Stimulated activated CD4-positive, alpha-beta T cell treated with anti-CD3 and anti-CD28 coated beads, Interleukin-1b, Interleukin-23, amount 100 ng/mL, for 1 hour (primary cell): ENCODE results near the gene CDC42BPB.

Experiments
- DNase-seq, 2 donors: peaks; one replicate each; pipeline ENCODE4 v3.0.0-alpha.2; 2020; ENCODE audit warnings: low read depth in 2 of 2

CDC42BPB gene

GRCh38 chr14:102944448-102945330, 112.7 kb downstream of the CDC42BPB start:
- DNase-seq, result no peak

DNA sequence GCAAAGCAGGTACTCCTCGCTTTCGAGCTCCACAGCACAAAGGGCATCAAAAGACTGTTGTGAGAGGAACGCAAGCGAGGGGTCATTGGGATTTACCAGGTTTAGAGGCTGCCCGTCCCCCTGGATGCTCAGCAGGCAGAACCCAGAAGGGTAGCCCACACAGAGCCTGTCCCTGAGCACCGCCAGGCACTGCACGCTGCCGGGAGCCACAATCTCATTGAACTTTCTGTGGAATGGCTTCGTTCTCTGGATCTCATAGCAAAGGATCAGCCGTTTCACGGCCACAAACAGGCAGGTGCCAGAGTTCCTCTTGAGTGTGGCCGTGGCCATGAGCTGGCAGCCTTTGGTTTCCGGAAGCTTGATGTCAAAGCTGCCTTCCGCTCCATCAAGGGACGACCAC, 113.4 kb downstream of the CDC42BPB start:
- DNase-seq, result no peak

DNA sequence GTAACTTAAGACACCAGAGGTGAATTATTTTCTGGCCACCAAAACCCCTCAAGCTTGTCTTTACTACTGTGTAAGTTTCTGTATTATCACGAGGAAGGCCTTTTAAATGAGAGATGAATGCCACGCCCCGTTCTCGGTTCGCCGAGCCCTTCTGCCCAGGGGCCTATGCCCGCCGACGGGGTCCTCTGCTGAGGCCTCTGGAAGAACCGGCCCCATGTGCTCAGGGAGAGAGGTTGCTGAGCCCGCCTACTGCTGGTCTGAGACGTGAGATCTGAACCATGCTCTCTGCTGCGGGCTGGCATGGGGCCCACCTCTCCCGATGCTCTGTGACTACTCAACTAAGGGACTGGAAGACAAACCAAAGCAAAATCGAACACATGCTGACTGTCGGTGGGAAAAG, 113.9 kb downstream of the CDC42BPB start:
- DNase-seq, result no peak

- DNase-seq, result no peak
These were observed 115.3 kb downstream of the CDC42BPB start for GRCh38 chr14:102942069-102942468.

DNA sequence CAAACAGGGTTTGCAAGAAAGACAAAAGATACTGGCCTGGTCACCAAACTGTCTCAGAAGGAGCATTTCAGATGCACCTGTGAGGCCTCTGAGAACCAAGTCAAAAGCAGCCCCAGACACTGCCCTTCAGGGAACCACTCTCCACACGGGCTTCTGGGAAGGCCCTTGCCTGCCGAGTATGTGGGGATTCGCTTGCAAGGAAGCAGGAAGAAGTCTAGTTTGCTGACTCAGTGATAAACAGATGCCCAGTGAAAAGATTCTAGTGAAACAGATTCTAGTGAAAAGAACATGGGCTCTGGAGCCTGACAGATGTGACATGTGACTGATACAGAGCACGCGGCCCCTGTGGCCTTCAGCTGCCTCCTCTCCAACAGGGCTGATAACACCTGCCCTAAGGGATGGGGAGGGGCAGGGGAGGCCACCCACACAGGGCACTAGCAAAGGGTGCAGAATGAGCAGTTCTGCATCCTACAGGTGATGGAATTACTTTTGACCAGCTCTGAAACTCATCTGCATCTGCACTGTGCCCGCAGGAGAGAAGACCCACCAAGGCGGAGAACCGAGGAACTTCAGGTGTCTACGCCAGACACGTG, 115.8 kb downstream of the CDC42BPB start:
- no peak for DNase-seq

- no peak for DNase-seq
These were observed 116.5 kb downstream of the CDC42BPB start for GRCh38 chr14:102940729-102941362.

GRCh38 chr14:102939820-102940561, 117.4 kb downstream of the CDC42BPB start:
- DNase-seq, result no peak

- no peak for DNase-seq
These were observed 118.0 kb downstream of the CDC42BPB start for GRCh38 chr14:102939329-102939728.

DNA sequence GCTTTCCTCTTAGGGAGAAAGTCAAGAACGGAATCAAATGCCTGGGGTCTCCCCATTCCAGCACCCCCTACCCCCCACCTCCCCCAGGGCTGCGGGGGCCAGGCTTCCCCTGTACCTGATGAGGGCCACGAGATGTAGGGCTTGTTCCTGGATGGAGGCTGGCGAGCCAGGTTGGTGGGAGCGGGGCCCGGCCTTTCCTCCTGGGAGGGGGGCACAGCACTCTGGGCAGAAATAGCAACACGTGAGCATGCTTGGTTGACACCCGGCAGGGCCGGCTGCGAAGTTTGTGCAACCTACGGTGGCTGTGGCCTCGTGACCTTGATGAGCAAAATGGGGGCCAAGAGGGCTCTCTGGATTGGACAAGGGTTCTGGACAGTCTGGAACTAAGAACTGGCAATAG, 119.2 kb downstream of the CDC42BPB start:
- no peak for DNase-seq

DNA sequence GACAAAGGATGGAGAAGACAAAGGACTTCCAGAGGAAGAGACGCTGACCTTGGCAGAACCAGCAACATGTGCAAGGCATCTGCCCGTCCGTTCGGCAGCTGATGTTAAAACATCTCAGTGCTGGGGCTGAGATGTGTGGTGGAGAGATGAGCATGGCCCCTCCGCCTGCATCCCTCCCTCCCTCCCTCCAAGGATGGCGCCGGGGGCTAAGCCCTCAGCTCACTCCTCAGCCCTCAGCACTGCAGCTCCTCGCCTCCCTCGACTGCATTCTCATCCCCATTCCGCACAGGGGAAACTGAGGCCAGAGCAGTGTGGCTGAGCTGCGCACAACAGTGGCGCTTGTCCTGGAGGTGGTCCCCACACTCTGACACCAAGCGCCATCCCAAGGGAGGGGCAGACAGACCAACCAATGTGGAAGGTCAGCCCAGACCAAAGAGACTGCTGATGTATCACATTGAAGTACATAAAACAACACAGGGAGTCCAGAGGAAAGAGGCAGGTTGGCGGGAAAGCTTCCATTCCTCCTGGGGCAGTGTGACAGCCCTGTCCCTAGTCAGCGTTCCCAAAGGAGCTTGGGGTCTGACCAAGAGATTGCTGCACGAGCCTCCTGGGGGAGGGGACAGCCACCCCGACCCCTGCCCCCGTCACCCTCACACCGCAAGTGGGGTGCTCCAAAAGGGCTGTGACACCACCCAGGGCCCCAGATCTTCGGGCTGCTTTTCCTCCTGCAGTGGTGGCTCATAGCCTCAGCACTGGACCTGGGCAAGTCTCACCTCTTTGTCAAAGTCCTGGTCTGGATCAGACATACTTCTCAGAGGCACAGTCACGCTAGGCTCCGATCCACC, 119.8 kb downstream of the CDC42BPB start:
- no peak for DNase-seq

DNA sequence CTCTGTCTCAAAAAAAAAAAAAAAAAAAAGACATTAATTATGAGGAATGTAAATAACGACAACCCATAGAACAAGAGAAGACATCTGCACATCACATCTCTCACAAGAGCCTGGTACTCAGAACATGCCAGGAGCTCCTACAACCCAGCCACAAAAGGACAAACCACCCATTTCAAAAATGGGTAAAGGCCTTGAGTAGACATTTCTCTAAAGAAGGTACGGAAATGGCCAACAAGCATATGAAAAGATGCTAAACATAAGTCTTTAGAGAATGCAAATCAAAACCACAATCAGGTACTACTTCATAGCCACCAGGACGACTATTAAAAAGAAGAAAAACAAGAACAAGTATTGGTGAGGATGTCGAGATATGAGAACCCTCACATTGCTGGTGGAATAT, 121.6 kb downstream of the CDC42BPB start:
- DNase-seq, result no peak

DNA sequence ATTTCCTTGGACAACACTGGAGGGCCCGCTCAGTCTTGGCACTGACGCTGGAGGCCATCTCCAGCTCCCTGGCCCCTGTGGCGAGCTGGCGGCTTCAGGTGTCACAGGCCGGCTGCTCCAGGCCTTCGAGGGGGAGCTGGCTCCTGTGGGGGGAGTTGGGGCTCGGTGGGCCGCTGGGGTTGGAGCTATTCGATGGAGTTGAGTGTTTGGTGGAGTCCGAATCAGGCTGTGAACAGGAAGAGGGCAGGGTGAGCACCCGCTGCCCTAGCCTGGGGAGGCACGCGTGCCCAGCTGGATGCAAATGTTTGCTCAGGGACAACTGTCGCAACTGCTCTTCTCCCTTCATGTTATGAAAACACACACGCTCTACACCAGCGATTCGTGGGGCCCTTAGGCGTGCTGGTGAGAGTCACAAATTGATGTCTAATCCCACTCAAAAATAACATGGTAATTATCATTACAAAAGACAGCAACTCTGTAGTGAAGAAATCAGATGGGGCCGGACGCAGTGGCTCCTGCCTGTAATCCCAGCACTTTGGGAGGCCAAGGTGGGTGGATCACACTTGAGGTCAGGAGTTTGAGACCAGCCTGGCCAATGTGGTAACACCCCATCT, 123.6 kb downstream of the CDC42BPB start:
- DNase-seq, result no peak

DNA sequence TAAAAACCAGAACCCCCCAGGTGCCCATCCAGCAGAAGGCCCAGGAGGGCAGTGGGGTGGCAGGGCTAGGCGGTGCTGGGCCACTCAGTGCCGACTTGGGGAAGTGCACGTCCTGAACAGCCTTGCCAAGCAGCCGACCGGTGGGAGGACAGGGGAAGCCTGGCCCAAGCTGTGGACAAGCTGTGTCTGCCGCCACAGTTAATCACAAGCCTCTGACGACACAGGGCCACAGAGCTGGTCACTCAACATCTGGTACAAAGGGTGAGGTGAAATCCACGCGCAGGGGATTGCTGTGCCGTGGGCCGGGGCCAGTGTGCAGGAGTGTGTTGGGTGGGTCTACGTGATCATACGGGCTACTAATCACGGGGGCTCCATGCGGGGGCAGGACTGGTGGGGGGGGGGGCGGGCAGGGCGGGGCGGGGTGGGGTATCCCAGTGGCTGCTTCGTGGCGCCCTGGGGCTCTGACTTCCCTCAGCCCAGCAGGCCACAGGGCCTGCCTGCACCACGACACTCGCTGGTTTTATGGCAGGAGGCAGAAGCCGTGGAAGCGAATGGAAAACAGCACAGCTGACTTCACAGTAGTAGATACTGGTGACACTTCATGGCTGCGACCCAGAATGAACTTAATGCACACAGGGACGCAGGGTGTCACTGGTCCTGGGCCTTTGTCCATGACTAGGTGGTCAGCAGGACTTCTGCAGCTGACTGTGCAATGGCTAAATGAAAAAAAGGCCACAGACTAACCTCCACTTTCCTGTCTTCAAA, 124.7 kb downstream of the CDC42BPB start:
- DNase-seq, result no peak

GRCh38 chr14:102931580-102932285, 125.6 kb downstream of the CDC42BPB start:
- DNase-seq, result no peak

DNA sequence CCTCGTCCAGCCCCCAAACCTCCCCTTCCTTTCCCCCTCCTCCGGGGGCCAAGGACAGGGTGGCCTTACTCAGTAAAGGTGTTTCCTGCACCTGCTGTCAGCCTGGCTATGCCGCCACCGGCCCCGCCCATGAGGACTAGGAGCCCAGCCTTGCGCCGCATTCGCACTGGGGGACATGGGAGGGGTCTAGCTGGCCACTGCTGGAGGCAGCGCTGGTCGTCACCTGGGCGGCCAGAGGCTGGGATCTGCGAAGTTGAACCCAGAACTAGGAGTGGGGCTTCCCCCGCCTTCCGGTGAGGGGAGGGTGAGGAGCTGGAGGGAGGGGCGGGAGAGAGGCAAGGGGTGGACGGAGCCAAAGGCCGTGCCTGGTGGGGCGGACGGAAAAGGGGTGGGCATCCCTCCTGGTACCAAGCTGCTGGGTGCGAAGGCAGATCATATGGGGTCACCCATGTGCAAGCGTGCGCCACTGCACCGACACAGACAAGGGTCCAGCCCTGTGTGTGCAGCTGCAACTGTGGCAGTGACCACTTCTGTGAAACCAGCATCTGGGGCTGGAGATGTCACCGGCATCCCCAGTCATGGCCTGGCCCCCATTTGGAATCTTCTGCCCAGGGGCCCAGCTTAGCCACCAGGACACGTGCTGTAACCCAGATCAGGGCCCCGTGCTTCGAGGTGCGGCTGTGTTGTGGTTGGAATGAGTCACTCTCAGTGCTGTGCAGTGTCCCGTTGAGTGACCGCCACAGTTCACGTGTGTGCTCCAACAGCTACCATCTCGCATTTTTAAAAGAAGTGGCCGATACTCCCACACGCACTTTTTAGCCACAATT, 126.4 kb downstream of the CDC42BPB start:
- DNase-seq, result no peak

DNA sequence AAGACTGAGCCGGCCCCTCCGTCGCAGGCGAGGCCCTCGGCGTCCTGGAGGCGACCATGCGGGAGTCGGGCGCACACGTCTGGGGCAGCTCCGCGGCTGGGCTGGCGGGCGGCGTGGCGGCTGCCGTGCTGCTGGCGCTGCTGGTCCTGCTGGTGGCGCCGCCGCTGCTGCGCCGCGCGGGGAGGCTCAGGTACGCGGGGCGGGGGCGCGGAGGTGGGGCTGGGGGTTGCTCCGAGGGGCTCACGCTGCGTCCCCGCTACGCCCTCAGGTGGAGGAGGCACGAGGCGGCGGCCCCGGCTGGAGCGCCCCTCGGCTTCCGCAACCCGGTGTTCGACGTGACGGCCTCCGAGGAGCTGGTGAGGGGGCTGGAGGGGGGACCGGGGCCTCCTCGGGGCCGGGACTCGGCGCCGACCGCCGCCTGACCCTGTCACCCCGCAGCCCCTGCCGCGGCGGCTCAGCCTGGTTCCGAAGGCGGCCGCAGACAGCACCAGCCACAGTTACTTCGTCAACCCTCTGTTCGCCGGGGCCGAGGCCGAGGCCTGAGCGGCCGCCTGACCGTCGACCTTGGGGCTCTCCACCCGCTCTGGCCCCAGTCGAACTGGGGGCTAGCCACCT, 127.1 kb downstream of the CDC42BPB start:
- DNase-seq, result no peak

GRCh38 chr14:102929241-102930137, 127.9 kb downstream of the CDC42BPB start:
- DNase-seq, result no peak
